Heart right ventricle (tissue), 16 donors: ENCODE measurements around the gene IPO9. TPM values are rescaled to one million over a fixed set of nuclear protein-coding genes. Genes with fewer than 3 reads are reported as not detected.

Source experiments
- ATAC-seq, 8 donors: fragments of 200-7000 bp; cut with Tn5 transposase; one replicate each; pipeline ENCODE4 v1.9.1; 2020; ENCODE audit warnings: mild to moderate bottlenecking in 8 of 8, moderate library complexity in 8 of 8, moderate number of reproducible peaks in 1 of 8
- DNase-seq, 2 donors: peaks; one replicate each; pipeline ENCODE4 v3.0.0-alpha.2; 2020
- H3K27ac ChIP-seq, 10 donors: fragments of 200-600 bp; sonication (generic) in 2 of 10; one replicate each; pipeline versions ENCODE4 v1.5.0 to v1.8.0; 2020 to 2022; ENCODE audit warnings: mild to moderate bottlenecking in 3 of 10
- H3K27me3 ChIP-seq, 7 donors: fragments of 200-600 bp; one replicate each; pipeline ENCODE4 v1.8.0; 2021 to 2022; ENCODE audit warnings: mild to moderate bottlenecking in 2 of 7
- H3K36me3 ChIP-seq, 9 donors: fragments of 200-600 bp; sonication (generic) in 1 of 9; one replicate each; pipeline versions ENCODE4 v1.5.0 to v1.8.0; 2020 to 2022; ENCODE audit warnings: mild to moderate bottlenecking in 2 of 9
- H3K4me1 ChIP-seq, 9 donors: fragments of 200-600 bp; sonication (generic) in 1 of 9; one replicate each; pipeline versions ENCODE4 v1.5.0 to v1.8.0; 2020 to 2022; ENCODE audit warnings: mild to moderate bottlenecking in 4 of 9
- H3K4me3 ChIP-seq, 10 donors: fragments of 200-600 bp; sonication (generic) in 2 of 10; one replicate each; pipeline versions ENCODE4 v1.5.0 to v1.8.0; 2020 to 2022; ENCODE audit warnings: mild to moderate bottlenecking in 7 of 10, moderate library complexity in 2 of 10
- H3K9me3 ChIP-seq, 11 donors: fragments of 200-600 bp in 10 of 11; sonication (generic) in 2 of 11; one replicate each; pipeline versions ENCODE4 v1.5.0 to v1.8.0; 2013 to 2022; ENCODE audit warnings: mild to moderate bottlenecking in 2 of 11, control low read depth in 1 of 11, moderate library complexity in 1 of 11
- CTCF ChIP-seq, 9 donors: fragments of 200-600 bp; sonication (generic) in 2 of 9; IDR thresholded peaks; one replicate each; pipeline versions ENCODE4 v1.5.0 to v1.8.0; 2021 to 2022; ENCODE audit warnings: antibody characterized with exemption in 9 of 9, mild to moderate bottlenecking in 5 of 9, moderate library complexity in 1 of 9
- WGBS, 2 donors: extraction: QIAGEN DNeasy Blood & Tissue Kit; methylation state at CpG; one replicate each; pipeline ENCODE4 v1.1.7; 2013; ENCODE audit warnings: inconsistent platforms in 1 of 2; 5-methylcytosine and 5-hydroxymethylcytosine counted together
- intact Hi-C, 10 donors: fragments of 100-400 bp; cut with DNase I; formaldehyde crosslinking; loops; one replicate each; pipeline versions ENCODE4 v1.11.1 to v1.14.2; 2022
- polyA plus RNA-seq, 2 donors: library from polyadenylated mRNA; stranded (reverse); fragments of 200-250 nt; gene quantifications; one replicate each; pipeline ENCODE4 v1.2.3, GENCODE V29; 2013
- total RNA-seq, 10 donors: library from RNA; stranded (reverse); fragmentation: NEBNext Ultra II Directional in 3 of 10; extraction: Animal tissue kit (Norgen Biotek cat#: 25700) in 3 of 10; gene quantifications; one replicate each; pipeline versions ENCODE4 v1.2.1 to v1.2.4, GENCODE V29; 2021 to 2023
- donor health status: Arrhythmogenic right ventricular cardiomyopathy.
- donor health status: ischemic (EF 13 %, LVEDD 7.1; RV severe dilation, severe dysfunction).
- donor health status: healthy with polysubstance abuse.
- donor health status: DM: no; HTN: yes; CAD: no.
- donor health status: DM: no; HTN: no; CAD: no.
- donor health status: ischemic (EF 25% LVEDD 6.9; RV normal size, moderate dysfunction).
- donor health status: ischemic (EF 25% LVEDD 5.7; RV mildly dilated, moderate dysfunction).
- donor health status: healthy.
- donor health status: DM: yes; HTN: yes; CAD: no.
- donor health status: Ischemic cardiomyopathy.
- donor health status: ischemic (EF 35%, LVEDD 5.7; RV mildly dilated, moderate dysfunction).
- donor health status: nonischemic (EF 11% LVEDD 7.7; RV severe dilation, severe dysfunction).
- donor health status: DM: yes; HTN: yes; CAD: no.
- donor health status: PGD.
- donor health status: ischemic (EF 29% LVEDD 5.4; RV normal size, mild dysfunction).
- donor health status: nonischemic (EF 23%, LVEDD 6.1; RV moderate dilation, normal function).

The IPO9 gene
- total and polyA plus RNA-seq, 12 donors: 12.0 to 31.4 (median 26.5) TPM

- intact Hi-C loops: no loop called here
- peaks cover 0 to 44% (median 23%) of the 10 kb centered on the region in 9 donors for H3K4me1 ChIP-seq
- WGBS, 2 donors: 82 to 91% methylated on average over 6 of the region's 6 CpGs
Observed at GRCh38 chr1:201907621-201908020, 78.7 kb downstream of the IPO9 start.

GRCh38 chr1:201911826-201912571, 83.0 kb downstream of the IPO9 start:
- no peak for ATAC-seq
- WGBS, 2 donors: 78 to 82% methylated on average over 4 of the region's 4 CpGs

More at GRCh38 chr1:201907621-201908020, 78.7 kb downstream of the IPO9 start:
- no peak for TF ChIP-seq CTCF (IDR thresholded peaks at IDR 0.05)
- Histone ChIP-seq H3K27me3 (no peaks in the 10 kb centered on the region), H3K4me3 (no peak overlapping the region), H3K27ac (peak overlapping the region in 1 of 10 donors; percentile 34), H3K36me3 (no peaks in the 10 kb centered on the region), H3K9me3 (no peaks in the 10 kb centered on the region)
- ATAC-seq: no peak
- no peak for DNase-seq

GRCh38 chr1:201912832-201913231, 83.9 kb downstream of the IPO9 start:
- WGBS, 2 donors: 74 to 75% methylated on average over 5 of the region's 5 CpGs
- no peak overlapping the region for H3K4me3 ChIP-seq
- no peak for TF ChIP-seq CTCF (IDR thresholded peaks at IDR 0.05)
- H3K9me3 ChIP-seq: no peaks in the 10 kb centered on the region
- H3K27me3 ChIP-seq: no peaks in the 10 kb centered on the region
- H3K27ac ChIP-seq: peak overlapping the region in 3 of 10 donors; percentile 13 to 39 (median 31)
- intact Hi-C loops: loop anchor here in 3 of 10 donors (5.0 kb wide), 2 partner anchors 34 to 39 kb away; partner anchors contain the start of gene LMOD1 (in 2 of the 3)
- H3K4me1 ChIP-seq: peaks cover 3 to 24% (median 18%) of the 10 kb centered on the region in 9 donors
- no peaks in the 10 kb centered on the region for H3K36me3 ChIP-seq
- DNase-seq (no peak), ATAC-seq (peak in 1 of 8 donors; percentile 36)

More at GRCh38 chr1:201911826-201912571, 83.0 kb downstream of the IPO9 start:
- H3K4me3 ChIP-seq: no peak overlapping the region
- intact Hi-C loops: loop anchor here in 3 of 10 donors (5.0 kb wide), 2 partner anchors 35 to 40 kb away; partner anchors contain the start of gene LMOD1 (in 2 of the 3)
- peaks cover 3 to 16% (median 10%) of the 10 kb centered on the region in 9 donors for H3K4me1 ChIP-seq
- no peaks in the 10 kb centered on the region for H3K36me3 ChIP-seq
- no peak for TF ChIP-seq CTCF (IDR thresholded peaks at IDR 0.05)
- no peaks in the 10 kb centered on the region for H3K9me3 ChIP-seq
- H3K27ac ChIP-seq: no peak overlapping the region
- no peak for DNase-seq
- no peaks in the 10 kb centered on the region for H3K27me3 ChIP-seq

- Histone ChIP-seq H3K4me3 (no peak overlapping the region), H3K4me1 (peaks cover 3 to 37% (median 20%) of the 10 kb centered on the region in 9 donors), H3K9me3 (no peaks in the 10 kb centered on the region), H3K36me3 (no peaks in the 10 kb centered on the region), H3K27ac (no peak overlapping the region), H3K27me3 (no peaks in the 10 kb centered on the region)
- DNase-seq (no peak), ATAC-seq (no peak)
- intact Hi-C loops: loop anchor here in 3 of 10 donors (5.0 kb wide), 2 partner anchors 33 to 38 kb away; partner anchors contain the start of gene LMOD1 (in 2 of the 3)
- TF ChIP-seq CTCF (IDR thresholded peaks at IDR 0.05): no peak
- 74 to 75% methylated on average over 14 of the region's 14 CpGs for WGBS, 2 donors
Observed at GRCh38 chr1:201914456-201915235, 85.7 kb downstream of the IPO9 start.
